ENCODE results near the gene RPRD1A. TPM values are rescaled to one million over a fixed set of nuclear protein-coding genes. Genes with fewer than 3 reads are reported as not detected.
"Not testable (repeated sequence)": the region's sequence is repeated elsewhere in the genome, so short reads cannot be mapped to it uniquely, and the experiment has no call there.

Gene RPRD1A
- total RNA-seq, 1 donor from 2014 or later = 47.7 TPM

DNA sequence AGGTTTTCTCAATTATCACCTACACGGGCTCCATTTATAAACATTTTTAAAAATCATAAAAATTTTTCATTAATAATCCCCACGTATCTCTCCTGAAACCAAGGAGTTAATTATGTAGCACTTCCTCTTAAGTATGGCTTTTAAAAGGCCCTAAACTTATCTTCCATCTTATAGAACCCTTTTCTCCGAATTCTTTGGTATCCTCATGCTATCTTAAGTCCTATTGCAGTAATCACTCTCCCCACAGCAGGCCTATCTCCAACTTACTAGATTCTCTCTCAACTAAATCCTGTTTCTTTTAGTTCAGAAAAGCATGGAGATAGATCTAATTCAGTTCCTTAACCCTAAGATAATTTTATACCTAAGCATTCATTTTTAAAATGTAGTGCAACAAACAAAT lies 26.2 kb downstream of the RPRD1A start:
- intact Hi-C loops (cut with DNase I) = no loop called here
- no peak for DNase-seq
- ATAC-seq (ENCODE audit: poor library complexity) = no peak

DNA sequence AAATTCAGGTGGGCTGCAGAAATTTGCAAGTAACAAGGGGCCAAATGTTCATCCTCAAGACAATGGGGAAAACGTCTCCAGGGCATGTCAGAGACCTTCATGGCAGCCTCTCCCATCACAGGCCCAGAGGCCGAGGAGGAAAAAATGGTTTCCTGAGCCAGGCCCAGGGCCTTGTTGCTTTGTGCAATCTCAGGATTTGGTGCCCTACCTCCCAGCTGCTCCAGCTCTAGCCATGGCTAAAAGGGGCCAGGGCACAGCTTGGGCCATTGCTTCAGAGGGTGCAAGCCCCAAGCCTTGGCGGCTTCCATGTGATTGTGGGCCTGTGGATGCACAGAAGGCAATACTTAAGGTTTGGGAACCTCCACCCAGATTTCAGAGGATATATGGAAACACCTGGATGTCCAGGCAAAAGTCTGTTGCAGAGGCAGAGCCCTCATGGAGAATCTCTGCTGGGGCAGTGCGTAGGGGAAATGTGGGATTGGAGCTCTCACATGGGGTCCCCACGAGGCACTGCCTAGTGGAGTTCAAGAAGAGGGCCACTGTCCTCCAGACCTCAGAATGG lies 29.2 kb downstream of the RPRD1A start:
- intact Hi-C loops (cut with DNase I) = no loop called here
- DNase-seq = no peak
- ATAC-seq (ENCODE audit: poor library complexity) = no peak

DNA sequence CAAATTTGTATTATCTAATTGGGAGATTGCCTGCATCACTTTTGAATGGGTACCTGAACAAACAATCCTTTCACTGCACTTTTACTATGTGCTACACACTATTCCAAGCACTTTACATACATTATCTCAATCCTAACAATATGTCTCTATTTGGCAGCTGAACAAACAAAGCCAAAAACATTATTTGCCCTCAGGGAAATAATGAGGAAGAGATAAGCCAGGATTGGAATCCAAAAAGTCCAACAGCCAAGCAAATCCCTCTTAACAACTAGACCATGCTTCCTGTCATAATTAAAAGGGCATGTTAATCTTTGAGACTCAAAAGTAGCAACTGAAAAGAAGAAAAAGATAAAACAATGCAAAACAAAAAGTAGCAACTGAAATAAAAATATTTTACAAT lies 32.1 kb downstream of the RPRD1A start:
- intact Hi-C loops (cut with DNase I) = no loop called here
- no peak for DNase-seq
- ATAC-seq (ENCODE audit: poor library complexity) = no peak

DNA sequence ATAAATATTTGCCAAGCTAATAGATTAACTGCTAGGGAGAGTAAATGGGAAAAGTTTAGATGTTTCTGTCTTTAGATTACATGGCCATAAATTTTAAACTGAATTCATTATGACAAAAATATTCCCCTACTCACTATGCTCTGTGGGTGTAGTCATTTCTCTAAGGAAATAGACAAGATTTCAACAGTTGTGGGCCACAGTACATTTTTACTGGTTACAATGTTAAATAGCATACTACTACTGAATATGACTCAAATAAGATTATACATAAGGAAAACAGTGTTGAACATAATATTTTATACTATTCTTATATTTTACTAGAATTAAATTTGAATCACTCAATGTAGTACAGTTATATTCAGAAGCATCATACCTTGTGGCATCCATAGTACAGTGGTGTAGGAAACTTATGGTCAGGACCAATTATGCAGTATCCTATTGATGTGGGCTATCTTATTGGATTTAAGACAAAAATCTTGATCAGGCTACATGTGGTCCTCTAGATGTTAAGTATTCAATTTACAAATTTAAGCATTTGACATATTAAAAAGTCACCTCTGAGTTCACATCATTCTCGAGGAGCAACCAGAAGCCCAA lies 33.0 kb downstream of the RPRD1A start:
- DNase-seq (no peak), ATAC-seq (ENCODE audit: poor library complexity) (no peak)
- intact Hi-C loops (cut with DNase I) = no loop called here

DNA sequence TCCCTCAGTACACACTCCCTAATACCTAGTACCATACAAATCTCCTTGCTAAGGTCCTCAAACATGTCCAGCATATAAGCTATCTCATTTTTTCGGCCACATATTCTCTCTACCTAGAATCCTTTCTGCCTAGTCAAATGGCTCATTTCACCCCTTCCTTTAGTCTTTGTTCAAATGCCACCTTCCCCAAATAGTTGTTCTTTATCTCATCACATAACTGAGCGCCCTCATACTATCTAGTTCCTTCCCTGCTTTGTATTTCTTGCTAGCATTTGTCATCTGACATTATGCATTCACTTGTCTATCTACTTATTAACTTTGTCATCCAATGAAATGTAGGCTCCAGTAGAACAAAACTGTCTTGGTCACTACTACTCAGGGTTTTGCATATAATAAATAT lies 35.5 kb downstream of the RPRD1A start:
- intact Hi-C loops (cut with DNase I) = no loop called here
- DNase-seq = no peak

DNA sequence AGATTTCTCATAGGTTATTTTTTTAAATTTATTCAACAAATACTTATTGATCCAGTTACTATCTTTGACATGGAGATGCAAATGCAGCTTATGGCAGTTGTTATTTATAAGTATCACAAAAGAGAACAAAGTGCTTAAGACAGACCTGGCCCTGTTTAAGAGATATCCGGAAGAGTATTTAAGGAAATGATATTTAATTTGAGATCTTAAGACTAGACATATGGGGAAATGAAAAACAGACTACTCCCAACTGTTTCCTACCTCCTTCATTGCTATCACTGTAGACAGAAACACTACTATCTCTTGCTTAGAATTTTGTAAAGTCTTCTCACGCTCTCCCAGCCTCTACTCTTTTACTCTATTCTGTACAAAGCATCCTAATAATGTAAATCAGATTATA lies 36.0 kb downstream of the RPRD1A start:
- no peak for ATAC-seq (ENCODE audit: poor library complexity)
- intact Hi-C loops (cut with DNase I) = no loop called here

More for the DNA sequence above, 35.5 kb downstream of the RPRD1A start:
- no peak for ATAC-seq (ENCODE audit: poor library complexity)

DNA sequence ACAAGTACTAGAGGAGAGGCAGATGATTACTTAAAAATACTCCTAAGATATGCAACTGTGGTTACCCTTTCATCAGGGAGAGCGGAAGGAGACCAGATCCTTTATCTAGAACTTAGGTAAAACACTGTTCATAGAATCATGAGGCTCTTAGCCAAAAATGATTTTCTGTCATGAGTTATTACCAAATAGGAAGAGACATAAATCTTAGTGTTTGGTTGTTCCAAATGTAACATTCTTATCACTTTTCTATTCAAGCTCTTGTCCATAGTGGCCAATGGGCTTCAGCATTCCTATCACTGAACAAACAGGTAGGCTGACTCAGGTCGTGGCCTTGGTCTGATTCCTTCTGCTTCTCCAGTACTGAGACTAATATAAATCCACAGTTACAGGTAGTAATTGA lies 38.5 kb downstream of the RPRD1A start:
- intact Hi-C loops (cut with DNase I) = no loop called here
- DNase-seq (no peak), ATAC-seq (ENCODE audit: poor library complexity) (no peak)

More for the DNA sequence above, 36.0 kb downstream of the RPRD1A start:
- DNase-seq = no peak

DNA sequence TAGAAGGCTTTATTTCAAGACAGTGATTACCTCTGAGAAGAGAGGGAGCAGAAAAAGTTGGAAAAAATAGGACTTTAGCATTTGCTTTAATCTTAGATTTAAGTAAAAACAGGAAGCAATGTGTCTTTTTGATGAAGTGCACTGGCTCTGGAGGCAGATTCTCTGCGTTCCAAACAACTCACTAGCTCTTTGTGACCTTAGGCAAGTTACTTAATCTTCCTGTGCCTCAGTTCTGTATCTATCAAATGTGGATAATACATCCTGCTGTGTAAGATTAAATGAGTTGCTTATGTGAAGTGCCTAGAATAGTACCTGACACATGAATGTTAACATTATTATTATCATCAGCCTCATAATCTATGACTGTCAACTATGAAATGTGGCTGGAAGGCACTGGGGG lies 42.3 kb downstream of the RPRD1A start:
- DNase-seq = no peak

DNA sequence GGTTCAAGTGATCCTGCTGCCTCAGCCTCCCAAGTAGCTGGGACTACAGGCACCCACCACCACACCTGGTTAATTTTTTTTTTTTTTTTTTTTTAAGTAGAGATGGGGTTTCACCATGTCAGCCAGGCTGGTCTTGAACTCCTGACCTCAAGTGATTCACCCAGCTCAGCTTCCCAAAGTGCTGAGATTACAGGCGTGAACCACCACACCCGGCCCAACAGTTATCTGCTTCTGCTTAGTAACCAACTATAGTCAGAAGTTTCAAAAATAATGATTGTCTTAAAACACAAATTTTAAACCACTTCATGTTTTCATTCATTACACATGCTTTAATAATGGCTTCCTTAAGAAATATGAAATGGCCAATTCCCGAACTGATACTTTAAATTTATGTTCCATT lies 43.1 kb downstream of the RPRD1A start:
- DNase-seq; ATAC-seq (ENCODE audit: poor library complexity); intact Hi-C loops (cut with DNase I): not testable (repeated sequence)

More for the DNA sequence above, 42.3 kb downstream of the RPRD1A start:
- intact Hi-C loops (cut with DNase I) = no loop called here
- ATAC-seq (ENCODE audit: poor library complexity) = no peak

DNA sequence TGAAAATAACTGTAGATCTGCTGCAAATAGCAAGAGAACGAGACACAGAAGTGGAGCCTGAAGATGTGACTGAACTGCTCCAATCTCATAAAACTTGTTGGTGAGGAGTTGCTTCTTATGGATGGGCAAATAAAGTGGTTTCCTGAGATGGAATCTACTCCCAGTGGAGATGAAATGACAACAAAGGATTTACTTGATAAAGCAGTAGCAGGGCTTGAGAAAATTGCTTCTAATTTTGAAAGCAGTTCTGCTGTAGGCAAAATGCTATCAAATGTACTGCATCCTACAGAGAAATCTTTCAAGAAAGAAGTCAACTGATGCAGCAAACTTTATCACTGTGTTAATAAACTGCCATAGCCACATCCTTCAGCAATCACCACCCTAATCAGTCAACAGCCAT lies 44.0 kb downstream of the RPRD1A start:
- DNase-seq = no peak
- intact Hi-C loops (cut with DNase I) = no loop called here
- ATAC-seq (ENCODE audit: poor library complexity) = no peak

DNA sequence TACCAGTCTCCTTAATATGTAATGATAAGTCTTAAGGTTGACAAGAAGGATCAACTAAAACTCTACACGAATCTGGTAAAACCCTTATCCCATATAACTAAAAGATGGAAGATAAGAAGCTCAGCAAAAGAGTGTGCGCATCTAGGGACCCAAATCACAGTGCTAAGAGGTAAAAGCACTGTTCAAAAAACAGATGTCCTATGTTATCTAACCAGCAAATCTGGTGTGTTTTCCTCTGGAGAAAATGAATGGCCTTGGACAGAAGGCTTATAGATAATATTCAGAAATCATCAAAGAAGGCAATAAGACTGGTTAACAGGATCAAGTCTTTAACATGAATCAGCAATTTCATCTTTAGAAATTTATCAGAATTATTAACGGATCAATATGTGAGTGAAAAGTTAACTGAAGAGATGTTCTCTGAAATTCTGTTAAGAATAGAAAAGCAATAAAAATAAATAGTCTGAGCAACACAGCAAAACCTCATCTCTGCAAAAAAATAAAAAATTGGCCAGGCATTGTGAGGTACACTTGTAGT lies 47.1 kb downstream of the RPRD1A start:
- intact Hi-C loops (cut with DNase I) = no loop called here
- ATAC-seq (ENCODE audit: poor library complexity) (no peak), DNase-seq (no peak)

DNA sequence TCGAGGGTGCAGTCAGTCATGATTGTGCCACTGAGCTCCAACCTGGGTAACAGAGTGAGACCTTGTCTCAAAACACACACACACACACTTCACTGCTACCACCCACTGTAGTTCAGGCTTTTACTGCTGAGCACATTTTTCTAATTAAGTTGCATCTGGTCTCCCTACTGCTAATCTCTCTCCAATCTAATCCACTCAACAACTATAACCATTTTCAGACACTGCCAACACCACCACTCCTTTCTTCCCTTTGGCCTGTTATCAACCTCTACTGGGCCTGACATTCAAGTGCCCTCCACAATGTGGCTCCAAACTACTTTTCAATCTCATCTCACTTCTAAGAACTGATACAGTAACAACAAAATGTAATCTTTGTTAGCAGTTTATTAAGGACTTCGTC lies 50.1 kb downstream of the RPRD1A start:
- no peak for ATAC-seq (ENCODE audit: poor library complexity)
- intact Hi-C loops (cut with DNase I) = loop anchor here (5.0 kb wide), 2 partner anchors 80 to 265 kb away; no protein-coding TSS in a partner anchor
- DNase-seq = no peak

DNA sequence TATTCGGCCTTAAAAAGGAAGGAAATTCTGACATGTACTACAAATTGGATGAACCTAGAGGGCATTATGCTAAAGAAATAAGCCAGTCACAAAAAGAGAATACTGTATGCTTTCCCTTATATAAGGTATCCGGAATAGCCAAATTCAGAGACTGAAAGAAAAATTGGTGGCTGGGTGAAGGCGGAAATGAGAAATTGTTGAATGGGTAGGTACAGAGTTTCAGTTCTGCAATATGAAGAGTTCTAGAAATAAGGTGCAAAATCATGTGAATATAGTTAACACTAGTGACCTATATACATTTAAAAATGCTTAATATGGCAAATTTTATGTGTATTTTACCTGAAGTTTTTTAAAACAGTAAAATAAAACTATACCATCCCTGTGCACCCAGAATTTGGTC lies 51.7 kb downstream of the RPRD1A start:
- ATAC-seq (ENCODE audit: poor library complexity) (no peak), DNase-seq (no peak)
- intact Hi-C loops (cut with DNase I) = loop anchor here (5.0 kb wide), 2 partner anchors 82 to 267 kb away; no protein-coding TSS in a partner anchor

DNA sequence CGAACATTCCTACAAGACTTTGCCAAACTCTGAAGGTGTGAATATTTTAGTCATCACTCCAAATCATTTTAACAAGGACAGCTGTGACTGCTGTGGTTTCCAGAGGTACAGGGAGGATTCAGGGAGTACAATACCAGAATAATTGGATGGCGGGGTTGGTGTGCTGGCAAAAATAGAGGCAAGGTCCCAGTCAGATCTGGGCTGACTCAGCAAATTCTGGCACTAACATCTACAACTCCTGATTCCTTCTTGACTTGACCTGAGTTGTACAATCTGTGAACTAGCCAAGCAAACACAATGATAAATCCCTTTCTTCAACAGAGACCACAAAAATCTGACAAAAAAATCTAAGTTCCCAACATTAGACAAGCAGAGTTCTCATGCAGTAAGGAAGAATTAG lies 54.5 kb downstream of the RPRD1A start:
- ATAC-seq (ENCODE audit: poor library complexity) (no peak), DNase-seq (no peak)
- intact Hi-C loops (cut with DNase I) = no loop called here

DNA sequence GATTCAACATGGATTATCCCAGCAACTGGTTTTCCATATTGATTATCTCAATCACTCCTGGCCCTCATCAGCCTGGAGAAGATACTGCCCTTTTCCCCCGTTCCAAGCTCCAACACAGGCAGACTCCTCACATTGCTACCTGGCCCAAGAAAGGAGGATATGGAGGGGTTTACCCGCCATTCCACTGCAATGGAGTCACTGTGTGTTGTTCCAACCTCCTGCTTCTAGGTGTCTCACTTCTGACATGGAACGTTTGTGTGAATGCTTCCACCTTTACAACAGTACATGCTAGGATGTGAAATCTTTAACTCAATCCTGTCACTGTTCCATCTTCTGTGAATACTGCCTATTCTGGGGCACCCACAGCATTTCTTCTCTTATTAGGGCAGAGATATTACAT lies 58.1 kb downstream of the RPRD1A start:
- no peak for DNase-seq
- no peak for ATAC-seq (ENCODE audit: poor library complexity)
- intact Hi-C loops (cut with DNase I) = no loop called here

DNA sequence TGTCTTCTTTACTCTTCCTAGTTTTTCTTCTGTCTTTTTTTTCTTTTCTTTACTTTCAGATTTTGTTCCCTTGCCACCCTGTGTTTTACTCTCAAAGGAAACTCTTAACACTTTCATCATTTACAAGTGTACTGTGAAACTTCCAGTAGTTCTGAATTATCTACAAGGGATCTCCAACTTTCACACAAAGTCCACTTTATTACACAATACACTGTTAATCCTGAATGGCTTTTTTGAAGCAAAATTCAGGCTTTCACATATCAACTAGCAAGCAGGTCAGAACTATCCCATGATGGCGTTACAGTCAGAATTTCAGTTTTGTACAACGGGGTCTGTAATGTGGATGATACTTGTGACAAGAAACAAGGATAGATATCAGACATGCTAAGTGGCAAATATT lies 60.4 kb downstream of the RPRD1A start:
- intact Hi-C loops (cut with DNase I) = no loop called here
- DNase-seq (no peak), ATAC-seq (ENCODE audit: poor library complexity) (no peak)

DNA sequence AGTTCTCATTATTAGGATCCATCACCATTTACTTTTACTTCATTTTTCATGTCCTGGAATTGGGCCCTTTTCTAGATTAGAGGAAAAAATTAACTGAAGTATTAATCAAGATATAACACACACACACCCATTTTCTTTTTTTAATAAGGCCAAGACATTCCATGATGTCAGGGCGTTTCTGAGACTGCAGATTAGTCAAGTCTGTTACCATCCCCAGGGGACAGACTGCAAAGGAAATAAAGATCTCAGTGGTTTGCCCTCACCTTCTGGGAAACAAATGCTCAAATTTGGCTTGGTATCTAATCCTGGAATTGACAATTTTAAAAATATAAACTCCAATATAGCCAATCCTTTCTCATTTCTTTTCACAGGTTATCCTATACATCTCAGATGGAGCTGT lies 67.4 kb downstream of the RPRD1A start:
- DNase-seq = no peak
- ATAC-seq (ENCODE audit: poor library complexity) = no peak
- intact Hi-C loops (cut with DNase I) = no loop called here

DNA sequence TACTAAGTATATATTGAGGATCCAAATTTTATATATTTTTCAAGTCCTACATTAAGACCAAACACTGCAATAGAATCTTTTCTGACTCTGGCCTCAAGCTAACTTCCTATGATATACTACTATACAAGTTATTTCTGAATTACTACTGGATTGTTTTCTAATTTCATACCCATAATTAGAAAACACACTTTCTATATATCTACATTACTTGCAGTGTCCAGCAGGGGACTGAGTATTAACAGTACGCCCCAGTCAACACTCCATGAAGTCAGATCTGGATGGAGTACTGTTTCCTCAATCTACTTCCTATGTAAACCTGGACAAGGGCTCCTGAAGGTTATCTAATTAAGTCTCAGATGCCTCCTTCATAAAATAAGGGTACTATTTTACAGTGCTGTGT lies 68.4 kb downstream of the RPRD1A start:
- no peak for ATAC-seq (ENCODE audit: poor library complexity)
- intact Hi-C loops (cut with DNase I) = no loop called here
- DNase-seq = no peak

DNA sequence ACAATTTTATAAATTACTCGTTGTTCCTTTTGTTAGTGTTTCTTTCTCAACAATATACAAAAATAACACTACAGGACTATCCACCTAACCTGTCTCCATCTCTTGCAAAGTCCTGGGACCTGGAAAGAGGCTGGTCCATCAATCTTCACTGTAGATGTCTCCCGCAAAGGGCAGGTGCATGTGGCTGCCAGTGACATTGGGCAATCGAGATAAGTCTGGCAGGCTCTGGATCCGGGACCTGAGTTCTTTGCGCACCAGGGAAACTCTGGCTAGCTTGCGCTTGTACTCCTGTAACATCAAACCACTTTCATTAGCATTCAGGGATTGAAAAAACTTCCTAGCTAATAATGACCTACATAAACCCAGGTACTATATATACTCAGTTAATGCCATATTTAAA lies 74.3 kb downstream of the RPRD1A start:
- ATAC-seq (ENCODE audit: poor library complexity) (no peak), DNase-seq (no peak)
- intact Hi-C loops (cut with DNase I) = no loop called here

DNA sequence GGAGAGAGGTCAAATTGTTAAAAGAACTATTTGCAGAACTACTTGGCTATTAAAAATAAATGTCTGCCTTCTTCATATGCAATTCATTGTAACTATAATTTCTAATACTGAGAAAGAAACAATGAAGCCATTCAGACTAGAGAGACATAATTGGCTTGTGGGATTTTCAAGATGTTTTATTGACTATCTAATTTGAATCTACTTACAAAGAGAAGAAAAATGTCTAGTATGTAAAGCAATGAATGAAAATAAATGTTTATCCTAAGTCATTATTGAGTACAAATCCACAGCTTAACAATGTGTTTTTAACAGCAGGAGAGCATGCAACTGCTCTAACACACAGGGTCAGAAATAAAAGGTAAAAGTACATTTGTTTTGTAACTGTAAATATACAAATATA lies 75.7 kb downstream of the RPRD1A start:
- intact Hi-C loops (cut with DNase I) = no loop called here
- DNase-seq = no peak
- ATAC-seq (ENCODE audit: poor library complexity) = no peak

DNA sequence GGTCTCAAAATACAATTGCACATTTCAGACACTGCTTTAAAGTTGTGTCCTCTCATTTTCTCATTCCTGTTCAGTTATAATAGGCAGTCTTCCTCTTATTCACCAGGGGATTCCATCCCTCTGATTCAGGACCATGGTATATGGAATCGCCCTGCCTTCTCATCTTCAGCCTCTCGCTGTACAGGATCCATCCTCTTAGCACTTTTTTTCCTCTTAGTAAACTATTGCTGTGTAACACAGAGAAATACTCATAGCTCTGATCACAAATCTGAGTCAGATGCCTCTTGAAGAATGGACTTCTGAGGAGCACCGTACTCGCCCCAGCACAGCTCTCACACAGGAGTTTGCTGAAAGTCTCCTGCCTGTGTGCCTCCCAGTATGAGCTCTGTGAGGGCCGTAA lies 83.5 kb downstream of the RPRD1A start:
- ATAC-seq (ENCODE audit: poor library complexity) (no peak), DNase-seq (no peak)
- intact Hi-C loops (cut with DNase I) = no loop called here

All from Right ventricle myocardium superior (tissue), 1 donor.